AG04450 (cell line): ENCODE results near the gene HUNK. TPM values are rescaled to one million over a fixed set of nuclear protein-coding genes. Genes with fewer than 3 reads are reported as not detected.

ENCODE experiments used
- CTCF ChIA-PET: fragments of 300-600, 350-600 bp; formaldehyde crosslinking; extraction: SDS; loops from one replicate; lab custom pipeline; 2022; ENCODE audit warnings: antibody characterized with exemption, inconsistent platforms; lab: Charles Lee
- POLR2A ChIA-PET: fragments of 350-600 bp; formaldehyde crosslinking; extraction: SDS; loops from one replicate; lab custom pipeline; 2021; ENCODE audit warnings: antibody characterized with exemption, inconsistent platforms; lab: Yijun Ruan, JAX
- DNase-seq: peaks from one replicate; pipeline ENCODE4 v3.0.0-alpha.2; 2011; ENCODE audit warnings: low read depth, low spot score
- H3K27ac ChIP-seq: one replicate; pipeline ENCODE4 v1.5.1; 2012; ENCODE audit warnings: low read depth, low read length, control low read depth
- H3K27me3 ChIP-seq: one replicate; pipeline ENCODE4 v1.6.0; 2012; ENCODE audit warnings: low read length; ENCODE audit not compliant: control insufficient read depth, insufficient read depth
- H3K4me3 ChIP-seq: 2 replicates; pipeline ENCODE4 v1.5.1; 2011; ENCODE audit warnings: mild to moderate bottlenecking, low read depth, low read length, control low read depth
- H3K9me3 ChIP-seq: 2 replicates; pipeline ENCODE4 v1.5.1; 2012; ENCODE audit warnings: low read length; ENCODE audit not compliant: control insufficient read depth, insufficient read depth
- CTCF ChIP-seq: IDR thresholded peaks from 2 replicates; pipeline ENCODE4 v1.5.1; 2011; ENCODE audit warnings: low read depth, low read length, control low read depth, inconsistent platforms
- polyA plus RNA-seq: library from polyadenylated mRNA; depleted of rRNA; stranded (reverse); fragments of >200 nt; gene quantifications from 2 replicates; pipeline ENCODE4 v1.2.3, GENCODE V29; 2011

HUNK gene
- polyA plus RNA-seq, 1 experiment = 0.48 TPM

DNA sequence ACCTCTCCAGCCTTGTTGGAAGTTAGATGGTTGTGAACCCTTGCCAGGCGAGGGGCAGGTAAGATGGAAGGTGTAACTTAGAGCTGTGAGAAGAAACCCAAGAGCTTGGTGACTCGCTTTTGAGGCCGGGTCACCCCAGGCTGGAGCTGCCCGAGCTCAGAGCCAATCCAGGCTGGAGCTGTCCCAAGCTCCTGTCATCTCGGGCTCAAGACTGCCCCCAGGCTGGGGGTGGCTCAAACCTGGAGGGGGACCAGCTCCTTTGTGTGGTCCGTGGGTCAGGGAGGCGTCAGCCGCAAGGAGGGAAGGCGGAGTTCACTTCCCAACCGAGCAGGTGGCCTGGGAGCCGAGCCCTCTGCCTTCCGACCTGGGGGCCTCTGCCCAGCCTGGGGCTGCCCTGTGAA is 2.0 kb downstream of the HUNK start:
- POLR2A ChIA-PET = no interaction called here
- no peak overlapping the region; the same call in 1 of the 2 replicates for H3K4me3 ChIP-seq
- peaks cover 34% of the 10 kb centered on the region for H3K27me3 ChIP-seq
- CTCF ChIA-PET = interaction anchor here (0.6 to 6.4 kb wide), 14 partner anchors 9 to 398 kb away, joined by 3 to 55 read pairs (median 4); no protein-coding TSS in a partner anchor
- TF ChIP-seq CTCF = no peak
- no peak overlapping the region for H3K27ac ChIP-seq
- no peaks in the 10 kb centered on the region; the same call in 1 of the 2 replicates for H3K9me3 ChIP-seq
- no peak for DNase-seq

DNA sequence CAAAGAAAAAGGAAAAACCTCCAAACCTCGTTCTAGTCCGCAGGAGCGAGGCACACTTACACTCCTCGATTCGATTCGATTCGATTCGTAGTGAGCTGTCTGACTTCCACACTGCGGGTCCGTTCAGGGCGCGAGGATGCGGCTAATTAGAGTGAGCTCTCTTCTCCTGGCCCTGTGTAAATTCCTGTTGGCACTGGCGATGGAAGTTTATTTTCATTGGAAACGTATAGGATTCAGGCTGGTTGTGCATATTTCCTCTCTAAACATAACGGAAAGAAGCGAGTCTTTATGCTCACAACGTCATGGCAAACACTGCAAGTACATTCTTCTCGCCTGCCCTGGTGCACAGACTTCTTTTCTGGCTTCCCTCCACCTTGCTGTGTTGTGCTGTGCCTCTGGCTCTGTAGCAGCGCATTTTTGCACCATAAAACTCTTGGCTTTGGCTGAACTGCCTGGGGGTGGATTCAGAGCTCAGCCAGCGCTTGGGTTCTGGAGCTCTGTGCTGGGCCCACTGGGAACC is 2.7 kb downstream of the HUNK start:
- CTCF ChIA-PET = interaction anchor here (0.7 to 1.6 kb wide), 2 partner anchors 9 to 118 kb away, joined by 3 to 5 read pairs; no protein-coding TSS in a partner anchor

DNA sequence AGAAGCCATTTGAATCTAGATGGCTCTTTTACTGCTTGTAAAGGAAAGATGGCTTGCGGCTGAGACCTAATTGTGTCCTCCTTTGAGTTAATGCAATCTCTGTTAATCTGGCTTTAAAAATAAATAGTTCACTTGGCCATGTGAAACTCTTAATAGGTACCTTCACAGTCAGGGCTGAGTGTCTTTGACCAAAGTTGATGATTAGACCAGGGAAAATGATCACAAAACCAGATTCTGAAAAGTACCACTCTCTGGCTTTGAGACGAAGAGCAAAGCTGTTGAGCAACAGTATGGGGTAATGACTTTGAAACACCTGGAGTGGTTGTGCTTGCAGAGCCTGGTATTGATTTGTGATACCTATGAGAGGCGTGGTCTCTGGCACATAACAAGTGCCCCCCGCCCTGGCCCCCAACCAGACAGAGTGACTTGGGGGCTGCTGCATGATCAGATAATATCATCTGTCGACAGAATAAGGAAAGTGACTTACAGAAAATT is 4.7 kb downstream of the HUNK start:
- H3K27me3 ChIP-seq = peaks cover 22% of the 10 kb centered on the region

More for the DNA sequence above, 2.7 kb downstream of the HUNK start:
- Histone ChIP-seq H3K27me3 (peaks cover 34% of the 10 kb centered on the region), H3K27ac (no peak overlapping the region), H3K4me3 (no peak overlapping the region), H3K9me3 (no peaks in the 10 kb centered on the region; the same call in 1 of the 2 replicates)
- POLR2A ChIA-PET = no interaction called here
- TF ChIP-seq CTCF = no peak
- no peak for DNase-seq

DNA sequence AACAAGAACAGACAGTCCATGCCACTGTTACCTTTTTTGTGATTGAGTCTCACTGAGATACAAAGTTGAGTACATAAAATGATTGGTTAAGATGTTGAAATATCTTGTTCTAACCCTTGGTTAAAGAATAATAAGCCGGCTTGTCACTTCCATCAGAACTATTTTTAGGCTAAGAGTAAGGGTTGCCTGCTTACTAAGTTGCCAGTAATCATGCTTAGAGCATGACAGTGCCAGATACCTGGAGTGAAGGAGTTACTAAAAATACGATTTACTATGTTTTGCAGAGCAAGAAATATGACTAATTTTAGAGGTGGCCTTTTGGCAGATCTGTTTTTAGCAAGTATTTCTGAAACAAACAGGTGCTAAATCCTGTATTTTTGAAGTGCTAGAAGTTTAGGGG is 6.0 kb downstream of the HUNK start:
- ChIA-PET CTCF (interaction anchor here (0.6 kb wide), 1 partner anchor 54 kb away, joined by 3 read pairs; no protein-coding TSS in a partner anchor), POLR2A (no interaction called here)
- Histone ChIP-seq H3K27ac (no peak overlapping the region), H3K27me3 (peaks cover 21% of the 10 kb centered on the region), H3K9me3 (no peaks in the 10 kb centered on the region; the same call in 1 of the 2 replicates), H3K4me3 (no peak overlapping the region)
- no peak for DNase-seq
- no peak for TF ChIP-seq CTCF

More for the DNA sequence above, 4.7 kb downstream of the HUNK start:
- CTCF ChIA-PET = no interaction called here
- H3K9me3 ChIP-seq = no peaks in the 10 kb centered on the region; the same call in 1 of the 2 replicates
- no peak for TF ChIP-seq CTCF
- DNase-seq = no peak
- no peak overlapping the region for H3K27ac ChIP-seq
- POLR2A ChIA-PET = no interaction called here
- no peak overlapping the region for H3K4me3 ChIP-seq

- no peak for TF ChIP-seq CTCF
- Histone ChIP-seq H3K27me3 (peaks cover 19% of the 10 kb centered on the region), H3K27ac (no peak overlapping the region), H3K4me3 (no peak overlapping the region), H3K9me3 (no peaks in the 10 kb centered on the region; the same call in 1 of the 2 replicates)
- POLR2A ChIA-PET = no interaction called here
- DNase-seq = no peak
- CTCF ChIA-PET = no interaction called here
Observed at GRCh38 chr21:31879241-31879650, 6.4 kb downstream of the HUNK start.
